ENCODE results near the gene FAM227B.

FAM227B gene

GRCh38 chr15:49506341-49506740, 114.3 kb downstream of the FAM227B start:
- no peaks in the 10 kb centered on the region for H3K79me2 ChIP-seq (ENCODE audit: insufficient read depth, low read length)
- no peaks in the 10 kb centered on the region for H4K20me1 ChIP-seq (ENCODE audit: insufficient read depth, low read length, poor library complexity, severe bottlenecking)
- H3K4me3 ChIP-seq (ENCODE audit: low read length, poor library complexity, severe bottlenecking), result no peak overlapping the region
- no peak overlapping the region for H3K9ac ChIP-seq (ENCODE audit: low read depth, low read length, poor library complexity, severe bottlenecking)
- no peaks in the 10 kb centered on the region for H3K4me1 ChIP-seq (ENCODE audit: insufficient read depth, low read length, poor library complexity, severe bottlenecking)
- TF ChIP-seq EZH2phosphoT487 (IDR thresholded peaks at IDR 0.05; ENCODE audit: borderline replicate concordance), result no peak
- TF ChIP-seq CTCF (conservative IDR thresholded peaks at IDR 0.05; ENCODE audit: low read length), result no peak
- no peaks in the 10 kb centered on the region for H3K36me3 ChIP-seq (ENCODE audit: insufficient read depth, low read length)
- no peak overlapping the region for H3K4me2 ChIP-seq (ENCODE audit: low read depth, low read length, poor library complexity, severe bottlenecking)
- no peaks in the 10 kb centered on the region for H3K27me3 ChIP-seq (ENCODE audit: insufficient read depth, low read length, poor library complexity, severe bottlenecking)
- peaks cover 17% of the 10 kb centered on the region; the same call in 1 of the 2 replicates for H3K9me3 ChIP-seq (ENCODE audit: insufficient read depth, low read depth, low read length)
- H3F3A ChIP-seq (ENCODE audit: low read depth), result no peaks in the 10 kb centered on the region
- H3K9me2 ChIP-seq (replicated peaks; ENCODE audit: low read depth, low read length), result no peaks in the 10 kb centered on the region
- no peak overlapping the region for H2AFZ ChIP-seq (ENCODE audit: low read length)

- H3K4me1 ChIP-seq (ENCODE audit: insufficient read depth, low read length, poor library complexity, severe bottlenecking), result peaks cover 4% of the 10 kb centered on the region
- H3F3A ChIP-seq (ENCODE audit: low read depth), result no peaks in the 10 kb centered on the region
- H3K9me3 ChIP-seq (ENCODE audit: insufficient read depth, low read depth, low read length), result peaks cover 27% of the 10 kb centered on the region; the same call in 1 of the 2 replicates
Measured at GRCh38 chr15:49501586-49501985, 119.0 kb downstream of the FAM227B start.

GRCh38 chr15:49495993-49496753, 124.4 kb downstream of the FAM227B start:
- Histone ChIP-seq H3K79me2 (ENCODE audit: insufficient read depth, low read length) (no peaks in the 10 kb centered on the region), H3K4me2 (ENCODE audit: low read depth, low read length, poor library complexity, severe bottlenecking) (no peak overlapping the region), H3K9me2 (replicated peaks; ENCODE audit: low read depth, low read length) (no peaks in the 10 kb centered on the region), H3K4me1 (ENCODE audit: insufficient read depth, low read length, poor library complexity, severe bottlenecking) (peaks cover 4% of the 10 kb centered on the region), H2AFZ (ENCODE audit: low read length) (no peak overlapping the region), H3K9me3 (ENCODE audit: insufficient read depth, low read depth, low read length) (peaks cover 9% of the 10 kb centered on the region; the same call in 1 of the 2 replicates), H4K20me1 (ENCODE audit: insufficient read depth, low read length, poor library complexity, severe bottlenecking) (no peaks in the 10 kb centered on the region), H3K27me3 (ENCODE audit: insufficient read depth, low read length, poor library complexity, severe bottlenecking) (no peaks in the 10 kb centered on the region), H3K36me3 (ENCODE audit: insufficient read depth, low read length) (no peaks in the 10 kb centered on the region), H3K4me3 (ENCODE audit: low read length, poor library complexity, severe bottlenecking) (no peak overlapping the region), H3F3A (ENCODE audit: low read depth) (no peaks in the 10 kb centered on the region), H3K9ac (ENCODE audit: low read depth, low read length, poor library complexity, severe bottlenecking) (no peak overlapping the region)
- TF ChIP-seq EZH2phosphoT487 (IDR thresholded peaks at IDR 0.05; ENCODE audit: borderline replicate concordance), result no peak
- TF ChIP-seq CTCF (conservative IDR thresholded peaks at IDR 0.05; ENCODE audit: low read length), result no peak

More at GRCh38 chr15:49501586-49501985, 119.0 kb downstream of the FAM227B start:
- Histone ChIP-seq H2AFZ (ENCODE audit: low read length) (no peak overlapping the region), H3K79me2 (ENCODE audit: insufficient read depth, low read length) (no peaks in the 10 kb centered on the region), H3K36me3 (ENCODE audit: insufficient read depth, low read length) (no peaks in the 10 kb centered on the region), H3K9me2 (replicated peaks; ENCODE audit: low read depth, low read length) (no peaks in the 10 kb centered on the region), H4K20me1 (ENCODE audit: insufficient read depth, low read length, poor library complexity, severe bottlenecking) (no peaks in the 10 kb centered on the region), H3K4me2 (ENCODE audit: low read depth, low read length, poor library complexity, severe bottlenecking) (no peak overlapping the region), H3K27me3 (ENCODE audit: insufficient read depth, low read length, poor library complexity, severe bottlenecking) (no peaks in the 10 kb centered on the region), H3K4me3 (ENCODE audit: low read length, poor library complexity, severe bottlenecking) (no peak overlapping the region), H3K9ac (ENCODE audit: low read depth, low read length, poor library complexity, severe bottlenecking) (no peak overlapping the region)
- TF ChIP-seq EZH2phosphoT487 (IDR thresholded peaks at IDR 0.05; ENCODE audit: borderline replicate concordance) (no peak), CTCF (conservative IDR thresholded peaks at IDR 0.05; ENCODE audit: low read length) (no peak)

All from Loucy (cell line).